SKM-1 treated with dmso at 0.1 percent for 144 hours (cell line): Measurements from ENCODE around the gene RALGPS2.

ENCODE experiments used
- DNase-seq: peaks from one replicate; lab custom pipeline; 2025; ENCODE audit not compliant: unreplicated experiment; lab: John Stamatoyannopoulos, UW

The RALGPS2 gene

GRCh38 chr1:178959543-178960460, 234.8 kb downstream of the RALGPS2 start:
- DNase-seq: no peak

- DNase-seq: no peak
These were observed 235.6 kb downstream of the RALGPS2 start for GRCh38 chr1:178960482-178961240.

GRCh38 chr1:178961331-178961730, 236.3 kb downstream of the RALGPS2 start:
- DNase-seq: no peak

DNA sequence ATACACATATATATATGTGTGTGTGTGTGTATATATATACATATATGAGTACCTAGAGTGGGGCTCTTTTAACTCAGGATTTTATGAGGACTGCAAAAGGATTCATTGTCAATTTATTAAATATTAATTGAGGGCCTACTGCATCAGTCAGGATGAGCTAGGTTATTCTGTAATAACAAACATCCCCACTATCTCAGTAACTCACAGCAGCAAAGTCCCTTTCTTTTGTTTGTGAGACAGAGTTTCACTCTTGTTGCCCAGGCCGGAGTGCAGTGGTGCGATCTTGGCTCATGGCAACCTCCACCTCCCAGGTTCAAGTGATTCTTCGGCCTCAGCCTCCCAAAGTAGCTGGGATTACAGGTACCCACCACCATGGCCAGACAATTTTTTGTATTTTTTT, 236.8 kb downstream of the RALGPS2 start:
- DNase-seq: no peak

- DNase-seq: no peak
These were observed 238.0 kb downstream of the RALGPS2 start for GRCh38 chr1:178962853-178963711.

GRCh38 chr1:178964469-178965330, 239.7 kb downstream of the RALGPS2 start:
- no peak for DNase-seq

DNA sequence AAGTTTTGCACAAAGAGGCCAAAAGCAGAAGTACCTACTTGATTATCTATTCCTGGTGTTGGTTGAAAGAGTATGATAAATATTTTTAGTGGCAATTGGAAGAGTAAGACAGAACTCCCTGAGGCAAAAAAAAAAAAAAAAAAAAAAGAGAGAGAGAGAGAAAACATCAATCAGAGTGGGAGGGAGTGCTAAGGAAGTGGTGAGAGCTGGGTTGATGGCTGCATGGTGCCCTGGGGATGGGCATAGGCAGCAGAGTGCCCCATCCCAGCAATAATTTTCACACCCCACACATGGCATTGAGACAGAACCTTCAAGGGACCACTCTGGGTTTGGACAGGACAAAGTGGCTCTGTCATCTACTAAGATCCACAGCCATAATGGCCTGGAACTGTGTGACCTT, 241.3 kb downstream of the RALGPS2 start:
- DNase-seq: no peak

DNA sequence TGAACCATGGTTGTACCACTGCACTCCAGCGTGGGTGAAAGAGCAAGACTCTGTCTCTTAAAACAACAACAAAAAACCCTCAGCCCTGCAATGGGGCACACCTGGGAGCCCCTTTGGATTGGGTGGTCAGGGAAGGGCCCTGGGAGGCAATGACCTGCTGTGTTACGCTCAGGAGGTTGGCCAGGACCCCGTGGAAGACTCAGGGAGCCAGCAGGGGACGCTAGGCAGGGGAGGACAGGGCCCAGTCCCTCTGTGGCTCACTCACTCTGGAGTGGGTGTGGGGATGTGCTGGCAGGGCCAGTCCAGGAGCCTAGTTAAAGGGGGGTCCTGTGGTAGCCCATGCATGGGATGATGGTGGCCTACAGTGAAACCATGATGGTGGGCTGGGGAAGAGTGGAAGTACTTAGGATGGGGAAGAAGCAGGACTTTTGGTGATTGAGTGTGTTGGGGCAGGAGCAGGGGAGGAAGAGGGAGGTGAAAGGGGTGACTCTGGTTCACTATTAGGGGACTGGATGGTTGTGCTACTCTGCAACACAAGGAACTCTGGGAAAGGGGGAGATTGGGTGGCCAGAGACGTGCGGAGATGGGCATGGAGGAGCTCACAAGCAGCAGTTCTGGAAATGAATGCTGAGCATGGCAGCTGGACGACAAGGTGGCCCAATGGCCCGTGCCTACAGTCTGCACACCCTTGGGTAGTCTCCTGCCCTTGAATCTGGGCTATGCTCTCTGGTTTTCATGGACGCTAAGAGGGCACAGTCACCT, 244.4 kb downstream of the RALGPS2 start:
- no peak for DNase-seq

- no peak for DNase-seq
These were observed 245.1 kb downstream of the RALGPS2 start for GRCh38 chr1:178970184-178970583.
